ENCODE data around the gene BMAL1. TPM values are rescaled to one million over a fixed set of nuclear protein-coding genes. Genes with fewer than 3 reads are reported as not detected.

Gene BMAL1
- total and polyA plus RNA-seq, 2 of the 8 experiments (the other 6 are each of a cell fraction or from before 2014, with no cell fraction given): 6.8 to 6.9 TPM

- Histone ChIP-seq H4K8ac (ENCODE audit: extremely low read depth, insufficient read depth, low read length) (no peak overlapping the region), H3K56ac (replicated peaks; ENCODE audit: insufficient read length, low read depth, low read length) (no peak overlapping the region), H3K4me3 (ENCODE audit: extremely low read depth in 1 of 4, insufficient read depth in 2 of 4, low read depth in 3 of 4, low read length in 4 of 4) (no peak overlapping the region), H2AK5ac (ENCODE audit: low read depth, low read length) (no peak overlapping the region), H3K27ac (ENCODE audit: low read depth, low read length) (no peak overlapping the region), H2AFZ (ENCODE audit: low read length) (no peak overlapping the region), H3K23ac (ENCODE audit: insufficient read length) (no peak overlapping the region), H3K27me3 (replicated peaks in 1 of 4; ENCODE audit: control insufficient read depth in 3 of 4, extremely low read depth in 1 of 4, insufficient read depth in 3 of 4, low read length in 3 of 4) (no peaks in the 10 kb centered on the region), H2BK12ac (ENCODE audit: low read depth, low read length) (no peak overlapping the region), H3K9ac (replicated peaks in 1 of 4; ENCODE audit: extremely low read depth in 1 of 4, low read depth in 3 of 4, low read length in 3 of 4) (no peak overlapping the region), H2BK15ac (ENCODE audit: low read length) (no peak overlapping the region), H3K79me2 (ENCODE audit: control insufficient read depth in 1 of 2, insufficient read depth in 2 of 2, low read length in 2 of 2) (no peaks in the 10 kb centered on the region), H3K4me1 (replicated peaks in 1 of 4; ENCODE audit: control insufficient read depth in 3 of 4, insufficient read depth in 4 of 4, low read length in 3 of 4) (no peaks in the 10 kb centered on the region; a peak in 1 of 7 replicates), H2BK20ac (ENCODE audit: low read length) (no peak overlapping the region), H4K91ac (replicated peaks; ENCODE audit: insufficient read length, low read length) (no peak overlapping the region), H3K23me2 (ENCODE audit: low read depth, low read length) (no peaks in the 10 kb centered on the region), H2BK120ac (replicated peaks; ENCODE audit: low read depth, low read length) (no peak overlapping the region), H3K18ac (ENCODE audit: extremely low read depth, low read length) (no peak overlapping the region), H3K14ac (ENCODE audit: insufficient read length) (no peak overlapping the region), H4K20me1 (replicated peaks in 1 of 2; ENCODE audit: control insufficient read depth in 1 of 2, insufficient read depth in 2 of 2, low read length in 2 of 2) (no peaks in the 10 kb centered on the region), H3K79me1 (ENCODE audit: low read depth, low read length) (no peaks in the 10 kb centered on the region), H4K5ac (ENCODE audit: insufficient read length, low read depth, low read length) (no peak overlapping the region), H3K4me2 (ENCODE audit: insufficient read depth in 1 of 2, low read depth in 2 of 2, low read length in 2 of 2) (no peak overlapping the region), H3K36me3 (ENCODE audit: control insufficient read depth in 2 of 4, insufficient read depth in 4 of 4, low read length in 3 of 4) (peaks cover 0 to 4% (median 0%) of the 10 kb centered on the region in 4 experiments; a peak in 1 of 8 replicates), H3K9me3 (ENCODE audit: insufficient read depth in 2 of 2, low read depth in 1 of 2, low read length in 1 of 2) (no peaks in the 10 kb centered on the region), H3K4ac (replicated peaks; ENCODE audit: insufficient read length, low read depth, low read length) (no peak overlapping the region), H2BK5ac (ENCODE audit: low read depth, low read length) (no peak overlapping the region)
- no peak for DNase-seq (ENCODE audit: low read depth in 1 of 2, low spot score in 2 of 2)
- TF ChIP-seq E2F6 (IDR thresholded peaks at IDR 0.05): no peak
- no peak for TF ChIP-seq SIX5 (IDR thresholded peaks at IDR 0.05; ENCODE audit: low read depth, low read length)
- no peak for TF ChIP-seq GABPA (IDR thresholded peaks at IDR 0.05; ENCODE audit: borderline replicate concordance, insufficient read depth, low read length)
- FAIRE-seq: no peak
- POLR2A ChIA-PET (ENCODE audit: partially characterized antibody): no interaction called here
- WGBS, 2 experiments (ENCODE audit: extremely low coverage in 1 of 2, insufficient coverage in 1 of 2, insufficient read length in 1 of 2, insufficient replicate concordance in 2 of 2, low coverage in 1 of 2, low lambda C conversion rate in 2 of 2, missing lambda C conversion rate in 1 of 2): 96% methylated on average over 2 of the region's 2 CpGs; no CpG with 5 or more reads in 1 of the 2 experiments
- CTCF ChIA-PET (ENCODE audit: partially characterized antibody): interaction anchor here (0.7 to 2.6 kb wide), 6 partner anchors 10 to 128 kb away, joined by 3 to 9 read pairs (median 6); no protein-coding TSS in a partner anchor
These were observed 100.7 kb downstream of the BMAL1 start for GRCh38 chr11:13378316-13378715.

All from H1 (cell line).